Cardiac muscle cell (in vitro differentiated cells and primary cell): ENCODE measurements around the gene TGM3. TPM values are rescaled to one million over a fixed set of nuclear protein-coding genes. Genes with fewer than 3 reads are reported as not detected.

Source experiments
- DNase-seq, 2 donors: peaks; one replicate each; pipeline versions ENCODE4 v3.0.0 to v3.0.0-alpha.2; 2010 to 2017; ENCODE audit warnings: low read depth in 1 of 2, low spot score in 1 of 2
- H3K27ac ChIP-seq: fragments of 200-600 bp; sonication (generic); 2 replicates; pipeline ENCODE4 v1.5.1; 2016
- H3K27me3 ChIP-seq: fragments of 200-600 bp; sonication (generic); 2 replicates; pipeline ENCODE4 v1.6.0; 2016; ENCODE audit warnings: control low read depth
- H3K36me3 ChIP-seq: fragments of 200-600 bp; sonication (generic); 2 replicates; pipeline ENCODE4 v1.5.1; 2016; ENCODE audit warnings: control low read depth
- H3K4me1 ChIP-seq: fragments of 200-600 bp; sonication (generic); 2 replicates; pipeline ENCODE4 v1.8.1; 2017; ENCODE audit warnings: low read depth, mild to moderate bottlenecking, mixed run types
- H3K4me3 ChIP-seq: fragments of 200-600 bp; sonication (generic); 2 replicates; pipeline ENCODE4 v1.5.1; 2016; ENCODE audit warnings: mild to moderate bottlenecking
- H3K9me3 ChIP-seq: fragments of 200-600 bp; sonication (generic); 2 replicates; pipeline ENCODE4 v1.5.1; 2017; ENCODE audit warnings: low read depth, mild to moderate bottlenecking, control low read depth
- CTCF ChIP-seq: IDR thresholded peaks from 2 replicates; pipeline ENCODE4 v1.5.1; 2012; ENCODE audit warnings: low read depth, mild to moderate bottlenecking, low read length
- polyA plus RNA-seq: library from polyadenylated mRNA; unstranded; fragments of >200 nt; fragmentation: Nextera tagmentation; extraction: Ambion mirVana; gene quantifications from 2 replicates; pipeline ENCODE4 v1.2.1, GENCODE V29; 2016
- total RNA-seq: library from RNA; depleted of rRNA; stranded (reverse); fragments of >200 nt; gene quantifications from 2 replicates; pipeline ENCODE4 v1.2.3, GENCODE V29; 2016

TGM3 gene
- total and polyA plus RNA-seq, 2 experiments from 2014 or later: not detected

- Histone ChIP-seq H3K4me1 (no peaks in the 10 kb centered on the region), H3K4me3 (no peak overlapping the region), H3K36me3 (no peaks in the 10 kb centered on the region), H3K27ac (no peak overlapping the region), H3K9me3 (no peaks in the 10 kb centered on the region), H3K27me3 (peaks cover 3% of the 10 kb centered on the region)
- TF ChIP-seq CTCF: no peak
- no peak for DNase-seq
These were observed 83.1 kb downstream of the TGM3 start for GRCh38 chr20:2378893-2379292.

- no peak for DNase-seq
- H3K9me3 ChIP-seq: no peaks in the 10 kb centered on the region
- TF ChIP-seq CTCF: no peak
- H3K27me3 ChIP-seq: no peaks in the 10 kb centered on the region
- H3K27ac ChIP-seq: no peak overlapping the region
- H3K4me1 ChIP-seq: no peaks in the 10 kb centered on the region
- no peak overlapping the region for H3K4me3 ChIP-seq
- no peaks in the 10 kb centered on the region for H3K36me3 ChIP-seq
These were observed 83.9 kb downstream of the TGM3 start for GRCh38 chr20:2379511-2380229.

- H3K27me3 ChIP-seq: no peaks in the 10 kb centered on the region
- H3K27ac ChIP-seq: no peak within 1 kb of the TSS
- no peak within 1 kb of the TSS for H3K4me3 ChIP-seq
- H3K9me3 ChIP-seq: no peaks in the 10 kb centered on the region
- DNase-seq: no peak
- H3K4me1 ChIP-seq: no peaks in the 10 kb centered on the region
- no peak for TF ChIP-seq CTCF
- H3K36me3 ChIP-seq: no peaks in the 10 kb centered on the region
These were observed 84.8 kb downstream of the TGM3 start, which contains the start of gene TGM6 for GRCh38 chr20:2380601-2381000. TGM6 (plus strand) TSS chr20:2380901; CDS start chr20:2380969, 68 bp downstream.

GRCh38 chr20:2381303-2381702 lies 85.5 kb downstream of the TGM3 start:
- DNase-seq: no peak

GRCh38 chr20:2382833-2383232 lies 87.0 kb downstream of the TGM3 start:
- no peak overlapping the region for H3K27ac ChIP-seq
- no peaks in the 10 kb centered on the region for H3K9me3 ChIP-seq
- TF ChIP-seq CTCF: no peak
- DNase-seq: no peak
- no peak overlapping the region for H3K4me3 ChIP-seq
- H3K36me3 ChIP-seq: no peaks in the 10 kb centered on the region
- H3K27me3 ChIP-seq: no peaks in the 10 kb centered on the region
- no peaks in the 10 kb centered on the region for H3K4me1 ChIP-seq

More at GRCh38 chr20:2381303-2381702, 85.5 kb downstream of the TGM3 start:
- Histone ChIP-seq H3K4me3 (no peak overlapping the region), H3K27ac (no peak overlapping the region), H3K4me1 (no peaks in the 10 kb centered on the region), H3K27me3 (no peaks in the 10 kb centered on the region), H3K9me3 (no peaks in the 10 kb centered on the region), H3K36me3 (no peaks in the 10 kb centered on the region)
- TF ChIP-seq CTCF: no peak
